Esophagus muscularis mucosa (tissue), 4 donors: ENCODE measurements around the gene SYNE1. TPM values are rescaled to one million over a fixed set of nuclear protein-coding genes. Genes with fewer than 3 reads are reported as not detected.

Experiments
- DNase-seq: peaks from one replicate; pipeline ENCODE4 v3.0.0-alpha.2; 2017; ENCODE audit errors: extremely low spot score
- H3K27ac ChIP-seq, 4 donors: fragments of 200-600 bp; sonication (generic); replicated peaks in 1 of 4; 1 replicate in 3 of 4; 2 replicates in 1 of 4; pipeline ENCODE4 v1.5.1; 2016 to 2019; ENCODE audit warnings: mild to moderate bottlenecking in 1 of 4
- H3K27me3 ChIP-seq, 4 donors: fragments of 200-600 bp; sonication (generic); one replicate each; pipeline versions ENCODE4 v1.5.1 to v1.6.0; 2016 to 2019
- H3K36me3 ChIP-seq, 4 donors: fragments of 200-600 bp; sonication (generic); one replicate each; pipeline ENCODE4 v1.5.1; 2016 to 2019
- H3K4me1 ChIP-seq, 4 donors: fragments of 200-600 bp; sonication (generic); one replicate each; pipeline ENCODE4 v1.5.1; 2016 to 2019
- H3K4me3 ChIP-seq, 4 donors: fragments of 200-600 bp; sonication (generic); 1 replicate in 2 of 4; 2 replicates in 2 of 4; pipeline ENCODE4 v1.5.1; 2016 to 2019; ENCODE audit warnings: mild to moderate bottlenecking in 4 of 4, moderate library complexity in 1 of 4
- H3K9me3 ChIP-seq, 4 donors: fragments of 200-600 bp; sonication (generic); 1 replicate in 3 of 4; 2 replicates in 1 of 4; pipeline ENCODE4 v1.5.1; 2016 to 2019
- CTCF ChIP-seq, 3 experiments: fragments of 200-600 bp in 2 of 3; fragments of 450-650 bp in 1 of 3; sonication (generic) in 2 of 3; IDR thresholded peaks; one replicate each; pipeline ENCODE4 v1.5.1; 2017 to 2019; ENCODE audit warnings: antibody characterized with exemption in 3 of 3, mild to moderate bottlenecking in 2 of 3, moderate library complexity in 1 of 3
- EP300 ChIP-seq: sonication (generic); formaldehyde crosslinking; IDR thresholded peaks from one replicate; pipeline ENCODE4 v1.6.1; 2017; ENCODE audit warnings: antibody characterized with exemption
- POLR2A ChIP-seq: fragments of 450-650 bp; IDR thresholded peaks from one replicate; pipeline ENCODE4 v1.6.1; 2017; ENCODE audit warnings: antibody characterized with exemption, moderate library complexity, mild to moderate bottlenecking, low read depth
- POLR2AphosphoS5 ChIP-seq, 2 donors: sonication (generic); formaldehyde crosslinking; IDR thresholded peaks; one replicate each; pipeline ENCODE4 v1.6.1; 2017; ENCODE audit warnings: antibody characterized with exemption in 2 of 2
- WGBS: methylation state at CpG from one replicate; pipeline ENCODE4 v1.1.5; 2018; 5-methylcytosine and 5-hydroxymethylcytosine counted together
- intact Hi-C: fragments of 100-400 bp; cut with DNase I; formaldehyde crosslinking; loops from one replicate; pipeline ENCODE4 v1.15.1; 2023
- total RNA-seq, 4 donors: library from RNA; depleted of rRNA; stranded (reverse); fragments of >200 nt; gene quantifications; one replicate each; pipeline versions ENCODE4 v1.1.0 to v1.2.1, GENCODE V29; 2016

SYNE1 gene
- total RNA-seq, 4 donors from 2014 or later = 151 to 196 (median 170) TPM

- no peak for DNase-seq
Measured at GRCh38 chr6:152206072-152206818, 430.9 kb downstream of the SYNE1 start.

GRCh38 chr6:152204591-152204990, 432.6 kb downstream of the SYNE1 start:
- H3K4me3 ChIP-seq = no peak overlapping the region
- no peaks in the 10 kb centered on the region for H3K27me3 ChIP-seq
- H3K27ac ChIP-seq = no peak overlapping the region
- 49% methylated on average over 2 of the region's 2 CpGs for WGBS
- TF ChIP-seq EP300 = no peak
- TF ChIP-seq CTCF (IDR thresholded peaks at IDR 0.05) = no peak
- no peak for TF ChIP-seq POLR2A
- no peak for TF ChIP-seq POLR2AphosphoS5 (IDR thresholded peaks at IDR 0.05)
- peaks cover 0 to 8% (median 2%) of the 10 kb centered on the region in 4 donors for H3K4me1 ChIP-seq
- no peaks in the 10 kb centered on the region for H3K9me3 ChIP-seq
- no peak for DNase-seq
- H3K36me3 ChIP-seq = peaks cover 38 to 96% (median 80%) of the 10 kb centered on the region in 4 donors
- intact Hi-C loops = no loop called here

More at GRCh38 chr6:152206072-152206818, 430.9 kb downstream of the SYNE1 start:
- H3K4me3 ChIP-seq = no peak overlapping the region
- H3K27ac ChIP-seq = no peak overlapping the region
- no peaks in the 10 kb centered on the region for H3K9me3 ChIP-seq
- WGBS = 89% methylated on average over 18 of the region's 18 CpGs
- H3K36me3 ChIP-seq = peaks cover 38 to 95% (median 71%) of the 10 kb centered on the region in 4 donors
- no peaks in the 10 kb centered on the region for H3K27me3 ChIP-seq
- TF ChIP-seq POLR2AphosphoS5 (IDR thresholded peaks at IDR 0.05) (no peak), CTCF (IDR thresholded peaks at IDR 0.05) (peak; percentile 33 to 63 (median 45))
- peaks cover 0 to 11% (median 6%) of the 10 kb centered on the region in 4 donors for H3K4me1 ChIP-seq
- intact Hi-C loops = loop anchor here (5.0 kb wide), 1 partner anchor 61 kb away; no protein-coding TSS in a partner anchor

GRCh38 chr6:152201120-152201519, 436.0 kb downstream of the SYNE1 start:
- 53% methylated on average over 3 of the region's 3 CpGs for WGBS
- intact Hi-C loops = no loop called here
- no peak overlapping the region for H3K27ac ChIP-seq
- no peak overlapping the region for H3K4me3 ChIP-seq
- DNase-seq = no peak
- H3K9me3 ChIP-seq = no peaks in the 10 kb centered on the region
- peaks cover 33 to 88% (median 75%) of the 10 kb centered on the region in 4 donors for H3K36me3 ChIP-seq
- TF ChIP-seq POLR2A (no peak), POLR2AphosphoS5 (IDR thresholded peaks at IDR 0.05) (no peak), EP300 (no peak), CTCF (IDR thresholded peaks at IDR 0.05) (no peak)
- H3K27me3 ChIP-seq = no peaks in the 10 kb centered on the region
- peaks cover 0 to 8% (median 0%) of the 10 kb centered on the region in 4 donors for H3K4me1 ChIP-seq

- H3K27me3 ChIP-seq = no peaks in the 10 kb centered on the region
- no peaks in the 10 kb centered on the region for H3K9me3 ChIP-seq
- 87% methylated on average over 4 of the region's 5 CpGs for WGBS
- no peak overlapping the region for H3K4me3 ChIP-seq
- H3K27ac ChIP-seq = no peak overlapping the region
- TF ChIP-seq POLR2A = no peak
- H3K4me1 ChIP-seq = no peaks in the 10 kb centered on the region
- intact Hi-C loops = no loop called here
- H3K36me3 ChIP-seq = peaks cover 17 to 74% (median 49%) of the 10 kb centered on the region in 4 donors
- DNase-seq = no peak
Measured at GRCh38 chr6:152195896-152196295, 441.3 kb downstream of the SYNE1 start.

GRCh38 chr6:152189736-152190135, 447.4 kb downstream of the SYNE1 start:
- Histone ChIP-seq H3K9me3 (no peaks in the 10 kb centered on the region), H3K4me1 (no peaks in the 10 kb centered on the region), H3K4me3 (no peak overlapping the region), H3K27ac (no peak overlapping the region), H3K36me3 (peaks cover 7 to 57% (median 33%) of the 10 kb centered on the region in 4 donors), H3K27me3 (no peaks in the 10 kb centered on the region)
- 77% methylated on average over 2 of the region's 2 CpGs for WGBS
- intact Hi-C loops = no loop called here
- no peak for DNase-seq
- TF ChIP-seq POLR2A (no peak), CTCF (IDR thresholded peaks at IDR 0.05) (no peak), POLR2AphosphoS5 (IDR thresholded peaks at IDR 0.05) (no peak), EP300 (no peak)
